Osteocyte (in vitro differentiated cells): ENCODE results near the gene CAMKK1. TPM values are rescaled to one million over a fixed set of nuclear protein-coding genes. Genes with fewer than 3 reads are reported as not detected.

Source experiments
- DNase-seq: peaks from one replicate; pipeline ENCODE4 v3.0.0; 2021; ENCODE audit warnings: mixed read lengths; ENCODE audit not compliant: unreplicated experiment; ENCODE audit errors: extremely low spot score
- H3K27ac Mint-ChIP-seq: one replicate; pipeline ENCODE4 v1.8.0; 2021; ENCODE audit warnings: mild to moderate bottlenecking, mixed read lengths; ENCODE audit not compliant: unreplicated experiment
- H3K27me3 Mint-ChIP-seq: one replicate; pipeline ENCODE4 v1.8.0; 2021; ENCODE audit warnings: mixed read lengths; ENCODE audit not compliant: unreplicated experiment
- H3K36me3 Mint-ChIP-seq: one replicate; pipeline ENCODE4 v1.8.0; 2021; ENCODE audit warnings: mixed read lengths; ENCODE audit not compliant: unreplicated experiment
- H3K4me1 Mint-ChIP-seq: one replicate; pipeline ENCODE4 v1.8.0; 2021; ENCODE audit warnings: mixed read lengths; ENCODE audit not compliant: unreplicated experiment
- H3K4me3 Mint-ChIP-seq: one replicate; pipeline ENCODE4 v1.8.0; 2021; ENCODE audit warnings: mild to moderate bottlenecking, moderate library complexity, mixed read lengths; ENCODE audit not compliant: unreplicated experiment
- H3K9me3 Mint-ChIP-seq: one replicate; pipeline ENCODE4 v1.8.0; 2021; ENCODE audit warnings: mixed read lengths; ENCODE audit not compliant: unreplicated experiment
- CTCF ChIP-seq: fragments of 200-600 bp; sonication (generic); IDR thresholded peaks from 2 replicates; pipeline ENCODE4 v1.5.0; 2021; ENCODE audit warnings: antibody characterized with exemption, mild to moderate bottlenecking, moderate library complexity
- total RNA-seq: library from RNA; stranded (reverse); gene quantifications from 2 replicates; pipeline ENCODE4 v1.2.1, GENCODE V29; 2021

Gene CAMKK1
- total RNA-seq, 1 donor from 2014 or later, result 1.3 TPM

GRCh38 chr17:3885271-3885670 lies 7.6 kb downstream of the CAMKK1 start:
- peaks cover 33% of the 10 kb centered on the region for H3K4me1 Mint-ChIP-seq
- no peak for TF ChIP-seq CTCF
- H3K36me3 Mint-ChIP-seq, result no peaks in the 10 kb centered on the region

GRCh38 chr17:3884188-3884587 lies 8.7 kb downstream of the CAMKK1 start:
- DNase-seq, result no peak
- H3K9me3 Mint-ChIP-seq, result no peaks in the 10 kb centered on the region
- no peak overlapping the region for H3K4me3 Mint-ChIP-seq
- no peaks in the 10 kb centered on the region for H3K36me3 Mint-ChIP-seq
- H3K27ac Mint-ChIP-seq, result no peak overlapping the region
- peaks cover 30% of the 10 kb centered on the region for H3K4me1 Mint-ChIP-seq
- no peaks in the 10 kb centered on the region for H3K27me3 Mint-ChIP-seq
- no peak for TF ChIP-seq CTCF

More at GRCh38 chr17:3885271-3885670, 7.6 kb downstream of the CAMKK1 start:
- no peak overlapping the region for H3K27ac Mint-ChIP-seq
- H3K9me3 Mint-ChIP-seq, result no peaks in the 10 kb centered on the region
- no peak overlapping the region for H3K4me3 Mint-ChIP-seq
- no peaks in the 10 kb centered on the region for H3K27me3 Mint-ChIP-seq
- DNase-seq, result no peak

- Mint-ChIP-seq H3K4me3 (no peak overlapping the region), H3K27me3 (no peaks in the 10 kb centered on the region), H3K9me3 (no peaks in the 10 kb centered on the region), H3K27ac (no peak overlapping the region), H3K36me3 (no peaks in the 10 kb centered on the region), H3K4me1 (peaks cover 32% of the 10 kb centered on the region)
- no peak for DNase-seq
- no peak for TF ChIP-seq CTCF
These were observed 10.6 kb downstream of the CAMKK1 start for GRCh38 chr17:3882276-3882675.

GRCh38 chr17:3880983-3881382 lies 11.9 kb downstream of the CAMKK1 start:
- Mint-ChIP-seq H3K27me3 (no peaks in the 10 kb centered on the region), H3K9me3 (no peaks in the 10 kb centered on the region), H3K4me1 (peaks cover 23% of the 10 kb centered on the region), H3K4me3 (no peak overlapping the region), H3K36me3 (no peaks in the 10 kb centered on the region), H3K27ac (no peak overlapping the region)
- TF ChIP-seq CTCF, result no peak
- no peak for DNase-seq

GRCh38 chr17:3879591-3880417 lies 13.0 kb downstream of the CAMKK1 start:
- Mint-ChIP-seq H3K4me3 (no peak overlapping the region), H3K4me1 (peaks cover 11% of the 10 kb centered on the region), H3K27me3 (no peaks in the 10 kb centered on the region), H3K27ac (peak overlapping the region; percentile 74), H3K9me3 (no peaks in the 10 kb centered on the region), H3K36me3 (no peaks in the 10 kb centered on the region)
- DNase-seq, result no peak
- no peak for TF ChIP-seq CTCF
